H1 (cell line): ENCODE results near the gene TAX1BP3. TPM values are rescaled to one million over a fixed set of nuclear protein-coding genes. Genes with fewer than 3 reads are reported as not detected.

Source experiments
- ATF2 ChIP-seq: IDR thresholded peaks from 2 replicates; pipeline ENCODE4 v1.6.1; 2012; ENCODE audit warnings: low read length, inconsistent platforms
- CHD1 ChIP-seq: IDR thresholded peaks from 2 replicates; pipeline ENCODE4 v1.6.1; 2012; ENCODE audit warnings: low read depth, low read length, improper control_type of control experiment
- CHD7 ChIP-seq: fragments of 300-600 bp; sonication (generic); IDR thresholded peaks from 2 replicates; pipeline ENCODE4 v1.7.1; 2012; ENCODE audit warnings: low read length, moderate library complexity, mild to moderate bottlenecking, inconsistent platforms; ENCODE audit not compliant: insufficient replicate concordance
- KDM5A ChIP-seq: fragments of 200-600 bp; IDR thresholded peaks from 2 replicates; pipeline ENCODE4 v1.7.1; 2012; ENCODE audit warnings: mild to moderate bottlenecking, low read length, inconsistent platforms, mixed read lengths
- MAX ChIP-seq: IDR thresholded peaks from 2 replicates; pipeline ENCODE4 v1.6.1; 2012; ENCODE audit warnings: inconsistent platforms
- POU5F1 ChIP-seq: IDR thresholded peaks from 2 replicates; pipeline ENCODE4 v1.6.1; 2011; ENCODE audit warnings: low read depth, mild to moderate bottlenecking, low read length, moderate library complexity
- RNF2 ChIP-seq: fragments of 200-900, 300-1000 bp; sonication (generic); IDR thresholded peaks from 2 replicates; pipeline ENCODE4 v1.7.1; 2016; ENCODE audit warnings: borderline replicate concordance, low read depth, mild to moderate bottlenecking, antibody characterized with exemption, low read length; ENCODE audit not compliant: poor library complexity, severe bottlenecking; ENCODE audit errors: missing control alignments
- SIRT6 ChIP-seq: IDR thresholded peaks from one replicate; pipeline ENCODE4 v1.7.1; 2012; ENCODE audit warnings: low read length, inconsistent platforms
- TEAD4 ChIP-seq: IDR thresholded peaks from 2 replicates; pipeline ENCODE4 v1.6.1; 2012; ENCODE audit warnings: low read depth, low read length, inconsistent platforms, mixed read lengths
- polyA plus RNA-seq, 7 experiments: library from polyadenylated mRNA; depleted of rRNA in 3 of 7; stranded (reverse) in 5 of 7; unstranded in 2 of 7; fragments of >200 nt in 5 of 7; fragments of 200-250 nt in 2 of 7; gene quantifications; 1 replicate in 5 of 7; 2 replicates in 1 of 7; 4 replicates in 1 of 7; pipeline versions ENCODE4 v1.2.1 to v1.2.3, GENCODE V29; 2011 to 2013; ENCODE audit warnings: missing spikeins in 2 of 7, mixed read lengths in 2 of 7
- total RNA-seq: library from RNA; stranded (reverse); fragmentation: NEBNext Ultra II Directional; extraction: Animal tissue kit (Norgen Biotek cat#: 25700); gene quantifications from 2 replicates; pipeline ENCODE4 v1.2.1, GENCODE V29; 2021

Gene TAX1BP3
- total and polyA plus RNA-seq, 2 of the 8 experiments (the other 6 are each of a cell fraction or from before 2014, with no cell fraction given): 65.3 to 81.8 TPM

DNA sequence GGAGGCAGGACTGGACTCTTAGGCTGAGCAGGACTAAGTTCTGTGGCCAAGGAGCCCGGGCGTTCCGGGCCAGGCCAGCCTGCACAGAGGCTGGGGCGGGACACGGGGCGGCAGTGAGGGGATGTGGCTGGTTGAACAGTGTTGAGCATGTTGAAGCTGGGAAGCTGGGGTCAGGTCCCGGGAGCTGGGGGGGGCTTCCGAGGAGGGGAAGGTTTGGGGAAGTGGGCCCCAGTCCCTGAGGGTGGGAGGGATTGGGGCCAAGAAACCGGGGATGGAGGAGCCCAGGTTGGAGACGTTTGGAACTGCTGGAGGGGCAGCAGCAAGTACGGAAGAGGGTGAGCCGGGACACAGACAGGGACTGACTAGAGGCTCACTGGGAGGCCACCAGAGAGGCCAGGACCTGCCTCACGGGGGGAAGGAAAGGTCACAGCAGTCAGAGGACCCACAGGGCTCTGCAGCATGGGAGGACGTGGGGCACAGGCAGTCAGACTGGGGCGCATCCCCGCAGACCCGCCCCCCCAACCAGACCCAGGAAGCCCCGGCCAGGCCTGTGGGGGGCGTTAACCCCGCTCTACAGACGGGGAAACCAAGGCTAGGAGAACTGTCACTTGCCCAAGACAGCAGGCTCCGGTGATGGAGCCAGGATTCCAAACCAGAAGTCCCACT lies 9.5 kb downstream of the TAX1BP3 start (continued):
- TF ChIP-seq CHD7: no peak
- TF ChIP-seq POU5F1: no peak
- TF ChIP-seq ATF2: no peak
- TF ChIP-seq KDM5A: no peak
- no peak for TF ChIP-seq MAX
- no peak for TF ChIP-seq TEAD4
- no peak for TF ChIP-seq SIRT6
- no peak for TF ChIP-seq CHD1
- TF ChIP-seq RNF2: no peak
